Measurements from ENCODE around the gene SNX3.

DNA sequence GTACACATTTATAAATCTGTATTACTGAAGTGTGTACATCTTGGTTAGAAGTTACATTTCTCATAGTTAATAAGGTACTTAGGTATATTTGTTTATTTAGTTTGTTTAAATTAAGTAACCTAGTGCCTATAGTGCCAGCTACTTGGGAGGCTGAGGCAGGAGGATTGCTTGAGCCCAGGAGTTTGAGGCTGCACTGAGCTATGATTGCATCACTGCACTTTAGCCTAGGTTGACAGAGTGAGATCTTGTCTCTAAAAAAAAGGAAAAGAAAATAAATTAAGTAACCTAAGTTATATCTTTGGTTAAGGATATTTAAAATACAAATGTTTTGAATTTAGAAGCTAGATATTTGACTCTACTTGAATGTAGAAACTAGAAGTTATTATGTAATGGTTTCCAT is 24.5 kb upstream of the SNX3 start:
- TF ChIP-seq, protein P1, sequence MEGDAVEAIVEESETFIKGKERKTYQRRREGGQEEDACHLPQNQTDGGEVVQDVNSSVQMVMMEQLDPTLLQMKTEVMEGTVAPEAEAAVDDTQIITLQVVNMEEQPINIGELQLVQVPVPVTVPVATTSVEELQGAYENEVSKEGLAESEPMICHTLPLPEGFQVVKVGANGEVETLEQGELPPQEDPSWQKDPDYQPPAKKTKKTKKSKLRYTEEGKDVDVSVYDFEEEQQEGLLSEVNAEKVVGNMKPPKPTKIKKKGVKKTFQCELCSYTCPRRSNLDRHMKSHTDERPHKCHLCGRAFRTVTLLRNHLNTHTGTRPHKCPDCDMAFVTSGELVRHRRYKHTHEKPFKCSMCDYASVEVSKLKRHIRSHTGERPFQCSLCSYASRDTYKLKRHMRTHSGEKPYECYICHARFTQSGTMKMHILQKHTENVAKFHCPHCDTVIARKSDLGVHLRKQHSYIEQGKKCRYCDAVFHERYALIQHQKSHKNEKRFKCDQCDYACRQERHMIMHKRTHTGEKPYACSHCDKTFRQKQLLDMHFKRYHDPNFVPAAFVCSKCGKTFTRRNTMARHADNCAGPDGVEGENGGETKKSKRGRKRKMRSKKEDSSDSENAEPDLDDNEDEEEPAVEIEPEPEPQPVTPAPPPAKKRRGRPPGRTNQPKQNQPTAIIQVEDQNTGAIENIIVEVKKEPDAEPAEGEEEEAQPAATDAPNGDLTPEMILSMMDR (IDR thresholded peaks at IDR 0.05), result no peak
- TF ChIP-seq EP300 (IDR thresholded peaks at IDR 0.05) (no peak), POLR2AphosphoS5 (IDR thresholded peaks at IDR 0.05) (no peak)

All from suprapubic skin (tissue), 4 donors.